Mucosa of descending colon (tissue), 3 donors: ENCODE measurements around the gene UBE3C. TPM values are rescaled to one million over a fixed set of nuclear protein-coding genes. Genes with fewer than 3 reads are reported as not detected.
"Not testable (repeated sequence)": the region's sequence is repeated elsewhere in the genome, so short reads cannot be mapped to it uniquely, and the experiment has no call there.

Experiments
- ATAC-seq: fragments of 200-7000 bp; cut with Tn5 transposase; one replicate; pipeline ENCODE4 v1.9.1; 2020; ENCODE audit warnings: mild to moderate bottlenecking, moderate library complexity
- DNase-seq, 3 donors: peaks; one replicate each; pipeline ENCODE4 v3.0.0-alpha.2; 2020
- H3K36me3 ChIP-seq: fragments of 200-600 bp; one replicate; pipeline ENCODE4 v1.8.0; 2021; ENCODE audit warnings: low read depth, mild to moderate bottlenecking
- H3K4me1 ChIP-seq: fragments of 200-600 bp; one replicate; pipeline ENCODE4 v1.8.0; 2021; ENCODE audit warnings: low read depth, mild to moderate bottlenecking
- H3K4me3 ChIP-seq: fragments of 200-600 bp; one replicate; pipeline ENCODE4 v1.8.0; 2021; ENCODE audit warnings: mild to moderate bottlenecking
- H3K9me3 ChIP-seq: fragments of 200-600 bp; one replicate; pipeline ENCODE4 v1.8.0; 2021; ENCODE audit warnings: mild to moderate bottlenecking
- CTCF ChIP-seq: fragments of 200-600 bp; IDR thresholded peaks from one replicate; pipeline ENCODE4 v1.8.0; 2022; ENCODE audit warnings: antibody characterized with exemption, mild to moderate bottlenecking
- intact Hi-C, 2 donors: fragments of 100-400 bp; cut with DNase I in 1 of 2; cut with micrococcal nuclease in 1 of 2; formaldehyde crosslinking; loops; one replicate each; pipeline versions ENCODE4 v1.11.0 to v1.11.1; 2022; cut with DNase I, micrococcal nuclease
- total RNA-seq, 3 donors: library from RNA; stranded (reverse); fragmentation: NEBNext Ultra II Directional in 2 of 3; extraction: Animal tissue kit (Norgen Biotek cat#: 25700) in 2 of 3; gene quantifications; one replicate each; pipeline versions ENCODE4 v1.2.1 to v1.2.4, GENCODE V29; 2021 to 2023
- donor health status: DM: no; HTN: no; CAD: no; lungs with moderate emphysema.
- donor health status: DM: no; HTN: no; CAD: no.
- donor health status: DM: no; HTN: yes; CAD: no.

UBE3C gene
- total RNA-seq, 3 donors from 2014 or later = 58.1 to 68.0 (median 66.7) TPM

- no peak for DNase-seq
- intact Hi-C loops = no loop called here
- no peak for TF ChIP-seq CTCF
- no peaks in the 10 kb centered on the region for H3K9me3 ChIP-seq
- no peaks in the 10 kb centered on the region for H3K4me1 ChIP-seq
- no peaks in the 10 kb centered on the region for H3K36me3 ChIP-seq
- ATAC-seq = no peak
- H3K4me3 ChIP-seq = no peak overlapping the region
Observed at GRCh38 chr7:157125376-157126223, 13.1 kb upstream of the UBE3C start.

GRCh38 chr7:157126921-157127320 lies 11.8 kb upstream of the UBE3C start:
- no peak overlapping the region for H3K4me3 ChIP-seq
- no peaks in the 10 kb centered on the region for H3K9me3 ChIP-seq
- intact Hi-C loops = no loop called here
- TF ChIP-seq CTCF = no peak
- no peaks in the 10 kb centered on the region for H3K36me3 ChIP-seq
- no peaks in the 10 kb centered on the region for H3K4me1 ChIP-seq
- no peak for DNase-seq
- ATAC-seq = no peak

GRCh38 chr7:157129200-157129599 lies 9.5 kb upstream of the UBE3C start:
- ATAC-seq (no peak), DNase-seq (no peak)
- Histone ChIP-seq H3K4me1 (no peaks in the 10 kb centered on the region), H3K36me3 (no peaks in the 10 kb centered on the region), H3K4me3 (no peak overlapping the region), H3K9me3 (no peaks in the 10 kb centered on the region)
- no peak for TF ChIP-seq CTCF
- intact Hi-C loops = no loop called here

- no peak for DNase-seq
- Histone ChIP-seq H3K4me1 (no peaks in the 10 kb centered on the region), H3K36me3 (no peaks in the 10 kb centered on the region), H3K9me3 (no peaks in the 10 kb centered on the region), H3K4me3 (no peak overlapping the region)
- TF ChIP-seq CTCF = no peak
- intact Hi-C loops = no loop called here
- ATAC-seq = no peak
Observed at GRCh38 chr7:157129907-157130460, 8.7 kb upstream of the UBE3C start.

GRCh38 chr7:157130849-157131248 lies 7.9 kb upstream of the UBE3C start:
- ATAC-seq, H3K9me3 ChIP-seq, H3K4me3 ChIP-seq, H3K36me3 ChIP-seq, intact Hi-C loops, H3K4me1 ChIP-seq, DNase-seq: not testable (repeated sequence)

GRCh38 chr7:157132796-157133195 lies 5.9 kb upstream of the UBE3C start:
- H3K4me3 ChIP-seq = no peak overlapping the region
- H3K4me1 ChIP-seq = no peaks in the 10 kb centered on the region
- DNase-seq (no peak), ATAC-seq (no peak)
- no peak for TF ChIP-seq CTCF
- no peaks in the 10 kb centered on the region for H3K36me3 ChIP-seq
- no peaks in the 10 kb centered on the region for H3K9me3 ChIP-seq
- intact Hi-C loops = no loop called here
